ENCODE data around the gene ZEB1. TPM values are rescaled to one million over a fixed set of nuclear protein-coding genes. Genes with fewer than 3 reads are reported as not detected.

ZEB1 gene
- total RNA-seq, 1 experiment from 2014 or later: 31.5 TPM

DNA sequence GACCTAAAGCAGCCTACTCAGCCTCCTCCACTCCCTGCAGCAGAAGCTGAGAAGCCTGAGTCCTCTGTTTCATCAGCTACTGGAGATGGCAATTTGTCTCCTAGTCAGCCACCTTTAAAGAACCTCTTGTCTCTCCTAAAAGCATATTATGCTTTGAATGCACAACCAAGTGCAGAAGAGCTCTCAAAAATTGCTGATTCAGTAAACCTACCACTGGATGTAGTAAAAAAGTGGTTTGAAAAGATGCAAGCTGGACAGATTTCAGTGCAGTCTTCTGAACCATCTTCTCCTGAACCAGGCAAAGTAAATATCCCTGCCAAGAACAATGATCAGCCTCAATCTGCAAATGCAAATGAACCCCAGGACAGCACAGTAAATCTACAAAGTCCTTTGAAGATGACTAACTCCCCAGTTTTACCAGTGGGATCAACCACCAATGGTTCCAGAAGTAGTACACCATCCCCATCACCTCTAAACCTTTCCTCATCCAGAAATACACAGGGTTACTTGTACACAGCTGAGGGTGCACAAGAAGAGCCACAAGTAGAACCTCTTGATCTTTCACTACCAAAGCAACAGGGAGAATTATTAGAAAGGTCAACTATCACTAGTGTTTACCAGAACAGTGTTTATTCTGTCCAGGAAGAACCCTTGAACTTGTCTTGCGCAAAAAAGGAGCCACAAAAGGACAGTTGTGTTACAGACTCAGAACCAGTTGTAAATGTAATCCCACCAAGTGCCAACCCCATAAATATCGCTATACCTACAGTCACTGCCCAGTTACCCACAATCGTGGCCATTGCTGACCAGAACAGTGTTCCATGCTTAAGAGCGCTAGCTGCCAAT is 202.2 kb downstream of the ZEB1 start:
- BruUV-seq (replicated peaks): no TSS peak

DNA sequence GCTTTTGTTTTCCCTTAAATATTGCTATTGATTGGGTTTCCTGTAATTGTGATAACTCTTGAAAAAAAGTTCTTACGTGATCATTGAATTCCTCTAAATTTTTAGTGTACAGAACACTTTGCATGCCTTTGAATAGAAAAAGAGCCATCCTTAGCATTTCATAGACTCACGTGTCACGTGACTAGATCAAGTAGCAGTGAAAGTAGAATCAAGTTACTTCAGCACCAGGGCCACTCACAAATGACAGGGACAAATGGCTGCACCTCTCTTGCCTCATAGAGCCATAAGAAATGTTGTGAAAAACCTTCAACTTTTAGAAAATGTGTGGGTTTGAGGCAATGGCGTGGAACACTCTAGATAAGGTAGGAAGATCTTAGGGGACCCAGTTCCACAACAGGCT is 203.8 kb downstream of the ZEB1 start:
- in situ Hi-C loops (cut with HindIII; ENCODE audit: low pct_unique_long_range_greater_than_20kb, low sequenced_read_pairs): no loop called here
- ATAC-seq: no peak
- TF ChIP-seq TCF7L2 (IDR thresholded peaks at IDR 0.05; ENCODE audit: low read depth, low read length) (no peak), POLR2AphosphoS5 (IDR thresholded peaks at IDR 0.05; ENCODE audit: low read depth, low read length) (no peak), SIN3A (IDR thresholded peaks at IDR 0.05; ENCODE audit: borderline replicate concordance, insufficient read depth, low read depth, low read length) (no peak)
- TF ChIP-seq, protein P1, sequence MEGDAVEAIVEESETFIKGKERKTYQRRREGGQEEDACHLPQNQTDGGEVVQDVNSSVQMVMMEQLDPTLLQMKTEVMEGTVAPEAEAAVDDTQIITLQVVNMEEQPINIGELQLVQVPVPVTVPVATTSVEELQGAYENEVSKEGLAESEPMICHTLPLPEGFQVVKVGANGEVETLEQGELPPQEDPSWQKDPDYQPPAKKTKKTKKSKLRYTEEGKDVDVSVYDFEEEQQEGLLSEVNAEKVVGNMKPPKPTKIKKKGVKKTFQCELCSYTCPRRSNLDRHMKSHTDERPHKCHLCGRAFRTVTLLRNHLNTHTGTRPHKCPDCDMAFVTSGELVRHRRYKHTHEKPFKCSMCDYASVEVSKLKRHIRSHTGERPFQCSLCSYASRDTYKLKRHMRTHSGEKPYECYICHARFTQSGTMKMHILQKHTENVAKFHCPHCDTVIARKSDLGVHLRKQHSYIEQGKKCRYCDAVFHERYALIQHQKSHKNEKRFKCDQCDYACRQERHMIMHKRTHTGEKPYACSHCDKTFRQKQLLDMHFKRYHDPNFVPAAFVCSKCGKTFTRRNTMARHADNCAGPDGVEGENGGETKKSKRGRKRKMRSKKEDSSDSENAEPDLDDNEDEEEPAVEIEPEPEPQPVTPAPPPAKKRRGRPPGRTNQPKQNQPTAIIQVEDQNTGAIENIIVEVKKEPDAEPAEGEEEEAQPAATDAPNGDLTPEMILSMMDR (IDR thresholded peaks at IDR 0.05): no peak
- TF ChIP-seq, protein P2, sequence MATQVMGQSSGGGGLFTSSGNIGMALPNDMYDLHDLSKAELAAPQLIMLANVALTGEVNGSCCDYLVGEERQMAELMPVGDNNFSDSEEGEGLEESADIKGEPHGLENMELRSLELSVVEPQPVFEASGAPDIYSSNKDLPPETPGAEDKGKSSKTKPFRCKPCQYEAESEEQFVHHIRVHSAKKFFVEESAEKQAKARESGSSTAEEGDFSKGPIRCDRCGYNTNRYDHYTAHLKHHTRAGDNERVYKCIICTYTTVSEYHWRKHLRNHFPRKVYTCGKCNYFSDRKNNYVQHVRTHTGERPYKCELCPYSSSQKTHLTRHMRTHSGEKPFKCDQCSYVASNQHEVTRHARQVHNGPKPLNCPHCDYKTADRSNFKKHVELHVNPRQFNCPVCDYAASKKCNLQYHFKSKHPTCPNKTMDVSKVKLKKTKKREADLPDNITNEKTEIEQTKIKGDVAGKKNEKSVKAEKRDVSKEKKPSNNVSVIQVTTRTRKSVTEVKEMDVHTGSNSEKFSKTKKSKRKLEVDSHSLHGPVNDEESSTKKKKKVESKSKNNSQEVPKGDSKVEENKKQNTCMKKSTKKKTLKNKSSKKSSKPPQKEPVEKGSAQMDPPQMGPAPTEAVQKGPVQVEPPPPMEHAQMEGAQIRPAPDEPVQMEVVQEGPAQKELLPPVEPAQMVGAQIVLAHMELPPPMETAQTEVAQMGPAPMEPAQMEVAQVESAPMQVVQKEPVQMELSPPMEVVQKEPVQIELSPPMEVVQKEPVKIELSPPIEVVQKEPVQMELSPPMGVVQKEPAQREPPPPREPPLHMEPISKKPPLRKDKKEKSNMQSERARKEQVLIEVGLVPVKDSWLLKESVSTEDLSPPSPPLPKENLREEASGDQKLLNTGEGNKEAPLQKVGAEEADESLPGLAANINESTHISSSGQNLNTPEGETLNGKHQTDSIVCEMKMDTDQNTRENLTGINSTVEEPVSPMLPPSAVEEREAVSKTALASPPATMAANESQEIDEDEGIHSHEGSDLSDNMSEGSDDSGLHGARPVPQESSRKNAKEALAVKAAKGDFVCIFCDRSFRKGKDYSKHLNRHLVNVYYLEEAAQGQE (IDR thresholded peaks at IDR 0.05; ENCODE audit: insufficient read depth in 1 of 2, low read depth in 2 of 2, low read length in 1 of 2): no peak
- no TSS peak for BruUV-seq (replicated peaks)
- Histone ChIP-seq H3K27me3 (ENCODE audit: control insufficient read depth, insufficient read depth, low read length) (no peaks in the 10 kb centered on the region), H3K27ac (ENCODE audit: low read length) (no peak overlapping the region), H3K36me3 (ENCODE audit: control insufficient read depth, insufficient read depth, low read length) (no peaks in the 10 kb centered on the region; the same call in 1 of the 2 replicates), H3K4me1 (ENCODE audit: control insufficient read depth, insufficient read depth, low read length) (no peaks in the 10 kb centered on the region), H3K9me3 (ENCODE audit: control insufficient read depth, insufficient read depth, low read depth, low read length) (no peaks in the 10 kb centered on the region), H3K4me3 (ENCODE audit: low read depth in 2 of 2, low read length in 2 of 2) (no peak overlapping the region)
- CTCF ChIA-PET: no interaction called here
- intact Hi-C loops (cut with micrococcal nuclease; ENCODE audit: unreplicated experiment): no loop called here
- POLR2A ChIA-PET: no interaction called here
- no peak for DNase-seq (ENCODE audit: low read depth, low spot score)

More for the DNA sequence above, 202.2 kb downstream of the ZEB1 start:
- H3K27ac ChIP-seq (ENCODE audit: low read length): no peak overlapping the region
- no peaks in the 10 kb centered on the region for H3K9me3 ChIP-seq (ENCODE audit: control insufficient read depth, insufficient read depth, low read depth, low read length)
- no peaks in the 10 kb centered on the region; the same call in 1 of the 2 replicates for H3K36me3 ChIP-seq (ENCODE audit: control insufficient read depth, insufficient read depth, low read length)
- in situ Hi-C loops (cut with HindIII; ENCODE audit: low pct_unique_long_range_greater_than_20kb, low sequenced_read_pairs) (no loop called here), intact Hi-C loops (cut with micrococcal nuclease; ENCODE audit: unreplicated experiment) (no loop called here)
- DNase-seq (ENCODE audit: low read depth, low spot score) (no peak), ATAC-seq (no peak)
- H3K4me3 ChIP-seq (ENCODE audit: low read depth in 2 of 2, low read length in 2 of 2): no peak overlapping the region
- POLR2A ChIA-PET: no interaction called here
- no peaks in the 10 kb centered on the region for H3K4me1 ChIP-seq (ENCODE audit: control insufficient read depth, insufficient read depth, low read length)
- H3K27me3 ChIP-seq (ENCODE audit: control insufficient read depth, insufficient read depth, low read length): no peaks in the 10 kb centered on the region
- CTCF ChIA-PET: no interaction called here
- TF ChIP-seq SIN3A (IDR thresholded peaks at IDR 0.05; ENCODE audit: borderline replicate concordance, insufficient read depth, low read depth, low read length) (no peak), TCF7L2 (IDR thresholded peaks at IDR 0.05; ENCODE audit: low read depth, low read length) (no peak), POLR2AphosphoS5 (IDR thresholded peaks at IDR 0.05; ENCODE audit: low read depth, low read length) (no peak)
- TF ChIP-seq, protein P2 (IDR thresholded peaks at IDR 0.05; ENCODE audit: insufficient read depth in 1 of 2, low read depth in 2 of 2, low read length in 1 of 2): no peak
- TF ChIP-seq, protein P1 (IDR thresholded peaks at IDR 0.05): no peak
